Left lung (tissue), 10 donors: ENCODE data around the gene PCLAF. TPM values are rescaled to one million over a fixed set of nuclear protein-coding genes. Genes with fewer than 3 reads are reported as not detected.
"Not testable (repeated sequence)": the region's sequence is repeated elsewhere in the genome, so short reads cannot be mapped to it uniquely, and the experiment has no call there.

Source experiments
- ATAC-seq: fragments of 200-7000 bp; cut with Tn5 transposase; one replicate; pipeline ENCODE4 v1.9.1; 2020; ENCODE audit warnings: moderate library complexity
- DNase-seq, 4 donors: peaks; one replicate each; pipeline ENCODE4 v3.0.0-alpha.2; 2013 to 2020
- H3K27ac ChIP-seq, 2 donors: fragments of 200-600 bp; sonication (generic) in 1 of 2; one replicate each; pipeline versions ENCODE4 v1.5.0 to v1.8.0; 2020 to 2021
- H3K27me3 ChIP-seq, 2 donors: fragments of 200-600 bp; sonication (generic) in 1 of 2; one replicate each; pipeline versions ENCODE4 v1.5.0 to v1.8.0; 2020 to 2021
- H3K36me3 ChIP-seq, 2 donors: fragments of 200-600 bp; sonication (generic) in 1 of 2; one replicate each; pipeline versions ENCODE4 v1.5.0 to v1.8.0; 2020 to 2021
- H3K4me1 ChIP-seq, 2 donors: fragments of 200-600 bp; one replicate each; pipeline ENCODE4 v1.8.0; 2021
- H3K4me3 ChIP-seq, 2 donors: fragments of 200-600 bp; sonication (generic) in 1 of 2; one replicate each; pipeline versions ENCODE4 v1.5.0 to v1.8.0; 2020 to 2021; ENCODE audit warnings: mild to moderate bottlenecking in 1 of 2
- H3K9me3 ChIP-seq, 2 donors: fragments of 200-600 bp; sonication (generic) in 1 of 2; one replicate each; pipeline versions ENCODE4 v1.5.0 to v1.8.0; 2020 to 2021
- CTCF ChIP-seq, 2 donors: fragments of 200-600 bp; sonication (generic) in 1 of 2; IDR thresholded peaks; one replicate each; pipeline versions ENCODE4 v1.5.0 to v1.8.0; 2021; ENCODE audit warnings: antibody characterized with exemption in 2 of 2
- intact Hi-C, 2 donors: fragments of 100-400 bp; cut with DNase I; formaldehyde crosslinking; loops; one replicate each; pipeline versions ENCODE4 v1.11.2 to v1.14.2; 2022
- polyA plus RNA-seq, 6 donors: library from polyadenylated mRNA; unstranded; fragments of 120-200 nt; gene quantifications; one replicate each; pipeline ENCODE4 v1.2.1, GENCODE V29; 2013; ENCODE audit not compliant: insufficient read length in 6 of 6
- total RNA-seq, 2 donors: library from RNA; stranded (reverse); fragmentation: NEBNext Ultra II Directional; extraction: Animal tissue kit (Norgen Biotek cat#: 25700); gene quantifications; one replicate each; pipeline ENCODE4 v1.2.1, GENCODE V29; 2021
- donor health status: DM: no; HTN: yes; CAD: no.
- donor health status: DM: no; HTN: no; CAD: no.

The PCLAF gene
- total and polyA plus RNA-seq, 8 donors = 12.3 to 58.9 (median 36.9) TPM

DNA sequence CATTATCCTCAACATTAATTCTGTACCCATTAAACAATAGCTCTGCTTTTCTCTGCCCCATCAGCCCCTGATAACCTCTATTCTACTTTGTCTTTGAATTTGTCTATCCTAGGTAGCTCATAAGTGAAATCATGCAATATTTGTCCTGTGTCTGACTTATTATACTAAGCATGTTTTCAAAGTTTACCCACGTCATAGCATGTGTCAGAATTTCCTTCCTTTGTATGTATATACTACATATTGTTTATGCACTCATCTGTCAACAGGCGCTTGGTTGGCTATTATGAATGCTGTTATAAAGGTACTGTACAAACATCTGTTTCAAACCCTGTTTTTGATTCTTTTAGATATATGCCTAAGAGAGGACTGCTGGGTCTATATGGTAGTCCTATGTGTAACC, 43.5 kb downstream of the PCLAF start:
- no peaks in the 10 kb centered on the region for H3K9me3 ChIP-seq
- no peak overlapping the region for H3K4me3 ChIP-seq
- peaks cover 0 to 9% of the 10 kb centered on the region in 2 donors for H3K36me3 ChIP-seq
- DNase-seq (peak in 1 of 4 donors; percentile 12), ATAC-seq (no peak)
- intact Hi-C loops = no loop called here
- H3K4me1 ChIP-seq = no peaks in the 10 kb centered on the region
- no peaks in the 10 kb centered on the region for H3K27me3 ChIP-seq
- no peak for TF ChIP-seq CTCF (IDR thresholded peaks at IDR 0.05)
- H3K27ac ChIP-seq = no peak overlapping the region

- TF ChIP-seq CTCF (IDR thresholded peaks at IDR 0.05) = no peak
Measured at GRCh38 chr15:64333986-64334929, 47.0 kb downstream of the PCLAF start.

DNA sequence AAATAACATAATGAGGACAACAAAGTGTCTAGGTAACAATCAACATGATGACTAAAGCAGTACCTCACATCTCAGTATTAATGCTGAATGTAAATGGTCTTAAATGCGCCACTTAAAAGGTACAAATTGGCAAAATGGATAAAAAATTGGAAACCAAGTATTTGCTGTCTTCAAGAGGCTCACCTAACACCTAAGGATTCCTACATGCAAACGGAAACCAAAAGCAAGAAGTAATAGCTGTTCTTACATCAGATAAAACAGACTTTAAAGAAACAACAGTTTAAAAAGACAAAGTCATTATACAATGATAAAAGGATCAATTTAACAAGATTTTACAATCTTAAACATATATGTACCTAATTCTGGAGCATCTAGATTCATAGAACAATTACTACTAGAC, 47.7 kb downstream of the PCLAF start:
- no peak for TF ChIP-seq CTCF (IDR thresholded peaks at IDR 0.05)
- ATAC-seq (no peak), DNase-seq (no peak)
- H3K9me3 ChIP-seq = no peaks in the 10 kb centered on the region
- H3K4me3 ChIP-seq = no peak overlapping the region
- no peaks in the 10 kb centered on the region for H3K36me3 ChIP-seq
- intact Hi-C loops = no loop called here
- H3K27me3 ChIP-seq = no peaks in the 10 kb centered on the region
- no peaks in the 10 kb centered on the region for H3K4me1 ChIP-seq
- no peak overlapping the region for H3K27ac ChIP-seq

More at GRCh38 chr15:64333986-64334929, 47.0 kb downstream of the PCLAF start:
- ATAC-seq (peak; percentile 60), DNase-seq (no peak)
- H3K4me1 ChIP-seq = no peaks in the 10 kb centered on the region
- H3K27me3 ChIP-seq = no peaks in the 10 kb centered on the region
- H3K4me3 ChIP-seq = no peak overlapping the region
- no peaks in the 10 kb centered on the region for H3K36me3 ChIP-seq
- H3K9me3 ChIP-seq = no peaks in the 10 kb centered on the region
- intact Hi-C loops = no loop called here
- no peak overlapping the region for H3K27ac ChIP-seq

DNA sequence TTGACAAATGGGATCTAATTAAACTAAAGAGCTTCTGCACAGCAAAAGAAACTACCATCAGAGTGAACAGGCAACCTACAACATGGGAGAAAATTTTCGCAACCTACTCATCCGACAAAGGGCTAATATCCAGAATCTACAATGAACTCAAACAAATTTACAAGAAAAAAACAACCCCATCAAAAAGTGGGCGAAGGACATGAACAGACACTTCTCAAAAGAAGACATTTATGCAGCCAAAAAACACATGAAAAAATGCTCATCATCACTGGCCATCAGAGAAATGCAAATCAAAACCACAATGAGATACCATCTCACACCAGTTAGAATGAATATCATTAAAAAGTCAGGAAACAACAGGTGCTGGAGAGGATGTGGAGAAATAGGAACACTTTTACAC, 49.6 kb downstream of the PCLAF start:
- H3K9me3 ChIP-seq, ATAC-seq, H3K36me3 ChIP-seq, H3K4me3 ChIP-seq, H3K27me3 ChIP-seq, DNase-seq, H3K27ac ChIP-seq, H3K4me1 ChIP-seq, intact Hi-C loops: not testable (repeated sequence)

DNA sequence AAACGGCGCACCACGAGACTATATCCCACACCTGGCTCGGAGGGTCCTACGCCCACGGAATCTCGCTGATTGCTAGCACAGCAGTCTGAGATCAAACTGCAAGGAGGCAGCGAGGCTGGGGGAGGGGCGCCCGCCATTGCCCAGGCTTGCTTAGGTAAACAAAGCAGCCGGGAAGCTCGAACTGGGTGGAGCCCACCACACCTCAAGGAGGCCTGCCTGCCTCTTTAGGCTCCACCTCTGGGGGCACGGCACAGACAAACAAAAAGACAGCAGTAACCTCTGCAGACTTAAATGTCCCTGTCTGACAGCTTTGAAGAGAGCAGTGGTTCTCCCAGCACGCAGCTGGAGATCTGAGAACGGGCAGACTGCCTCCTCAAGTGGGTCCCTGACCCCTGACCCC, 54.3 kb downstream of the PCLAF start:
- H3K36me3 ChIP-seq, DNase-seq, intact Hi-C loops: not testable (repeated sequence)

DNA sequence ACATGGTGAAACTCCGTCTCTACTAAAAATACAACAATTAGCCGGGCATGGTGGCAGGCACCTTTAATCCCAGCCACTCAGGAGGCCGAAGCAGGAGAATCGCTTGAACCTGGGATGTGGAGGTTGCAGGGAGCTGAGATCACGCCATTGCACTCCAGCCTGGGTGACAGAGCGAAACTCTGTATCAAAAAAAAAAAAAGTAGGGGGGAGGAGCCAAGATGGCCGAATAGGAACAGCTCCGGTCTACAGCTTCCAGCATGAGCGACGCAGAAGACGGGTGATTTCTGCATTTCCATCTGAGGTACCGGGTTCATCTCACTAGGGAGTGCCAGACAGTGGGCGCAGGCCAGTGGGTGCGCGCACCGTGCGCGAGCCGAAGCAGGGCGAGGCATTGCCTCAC, 54.8 kb downstream of the PCLAF start:
- H3K9me3 ChIP-seq, H3K4me3 ChIP-seq, H3K27me3 ChIP-seq, H3K36me3 ChIP-seq, intact Hi-C loops, DNase-seq, ATAC-seq, H3K4me1 ChIP-seq, H3K27ac ChIP-seq: not testable (repeated sequence)

More for the DNA sequence above, 54.3 kb downstream of the PCLAF start:
- ATAC-seq, H3K4me3 ChIP-seq, H3K27ac ChIP-seq, H3K27me3 ChIP-seq, H3K9me3 ChIP-seq, H3K4me1 ChIP-seq: not testable (repeated sequence)
